NT2/D1 (cell line): Measurements from ENCODE around the gene TBC1D23.

Experiments
- DNase-seq: peaks from one replicate; pipeline ENCODE4 v3.0.0-alpha.2; 2011; ENCODE audit warnings: low read depth, low spot score
- H3K27me3 ChIP-seq: 2 replicates; pipeline ENCODE4 v1.6.0; 2011; ENCODE audit warnings: mild to moderate bottlenecking; ENCODE audit not compliant: insufficient read length, insufficient read depth
- H3K36me3 ChIP-seq: 2 replicates; pipeline ENCODE4 v1.6.1; 2011; ENCODE audit warnings: mild to moderate bottlenecking, low read length, mixed read lengths; ENCODE audit not compliant: insufficient read depth, insufficient read length
- H3K4me1 ChIP-seq: 2 replicates; pipeline ENCODE4 v1.5.1; 2011; ENCODE audit not compliant: insufficient read depth, insufficient read length
- H3K4me3 ChIP-seq: 2 replicates; pipeline ENCODE4 v1.5.1; 2011; ENCODE audit warnings: low read depth; ENCODE audit not compliant: insufficient read length
- H3K9ac ChIP-seq: 2 replicates; pipeline ENCODE4 v1.6.0; 2011; ENCODE audit warnings: low read depth; ENCODE audit not compliant: insufficient read length
- H3K9me3 ChIP-seq: 2 replicates; pipeline ENCODE4 v1.5.1; 2011; ENCODE audit warnings: mild to moderate bottlenecking, low read length; ENCODE audit not compliant: insufficient read depth
- SUZ12 ChIP-seq: IDR thresholded peaks from 2 replicates; pipeline ENCODE4 v1.6.1; 2011; ENCODE audit not compliant: insufficient read length, insufficient read depth; ENCODE audit errors: extremely low read depth
- YY1 ChIP-seq: IDR thresholded peaks from 2 replicates; pipeline ENCODE4 v1.6.1; 2011; ENCODE audit not compliant: insufficient read length, insufficient read depth
- ZNF274 ChIP-seq: IDR thresholded peaks from 2 replicates; pipeline ENCODE4 v1.6.1; 2011; ENCODE audit warnings: mild to moderate bottlenecking, low read depth, low read length

TBC1D23 gene

GRCh38 chr3:100295089-100295488, 34.3 kb downstream of the TBC1D23 start:
- Histone ChIP-seq H3K36me3 (peaks cover 68% of the 10 kb centered on the region), H3K9me3 (no peaks in the 10 kb centered on the region), H3K4me1 (no peaks in the 10 kb centered on the region)

GRCh38 chr3:100297784-100298183, 37.0 kb downstream of the TBC1D23 start:
- H3K4me3 ChIP-seq = no peak overlapping the region
- H3K9ac ChIP-seq = no peak overlapping the region
- no peaks in the 10 kb centered on the region for H3K27me3 ChIP-seq
- H3K9me3 ChIP-seq = no peaks in the 10 kb centered on the region
- no peaks in the 10 kb centered on the region for H3K4me1 ChIP-seq
- TF ChIP-seq SUZ12 (no peak), YY1 (no peak), ZNF274 (no peak)
- H3K36me3 ChIP-seq = peaks cover 60% of the 10 kb centered on the region
- DNase-seq = no peak

More at GRCh38 chr3:100295089-100295488, 34.3 kb downstream of the TBC1D23 start:
- TF ChIP-seq YY1 (no peak), SUZ12 (no peak), ZNF274 (no peak)
- Histone ChIP-seq H3K4me3 (no peak overlapping the region), H3K9ac (no peak overlapping the region), H3K27me3 (no peaks in the 10 kb centered on the region)
- DNase-seq = no peak

- Histone ChIP-seq H3K4me1 (no peaks in the 10 kb centered on the region), H3K27me3 (no peaks in the 10 kb centered on the region), H3K36me3 (peaks cover 56% of the 10 kb centered on the region), H3K4me3 (no peak overlapping the region), H3K9ac (no peak overlapping the region), H3K9me3 (no peaks in the 10 kb centered on the region)
- no peak for TF ChIP-seq SUZ12
- TF ChIP-seq ZNF274 = no peak
- TF ChIP-seq YY1 = no peak
- no peak for DNase-seq
Observed at GRCh38 chr3:100299016-100299415, 38.2 kb downstream of the TBC1D23 start.

- no peak for DNase-seq
- H3K9me3 ChIP-seq = no peaks in the 10 kb centered on the region
- no peak for TF ChIP-seq ZNF274
- no peak for TF ChIP-seq YY1
- no peak for TF ChIP-seq SUZ12
- no peak overlapping the region for H3K4me3 ChIP-seq
- peaks cover 58% of the 10 kb centered on the region for H3K36me3 ChIP-seq
- no peak overlapping the region for H3K9ac ChIP-seq
- no peaks in the 10 kb centered on the region for H3K27me3 ChIP-seq
- no peaks in the 10 kb centered on the region for H3K4me1 ChIP-seq
Observed at GRCh38 chr3:100306695-100307094, 45.9 kb downstream of the TBC1D23 start.

- Histone ChIP-seq H3K9ac (no peak overlapping the region), H3K4me3 (no peak overlapping the region), H3K4me1 (no peaks in the 10 kb centered on the region), H3K9me3 (no peaks in the 10 kb centered on the region), H3K36me3 (peaks cover 46% of the 10 kb centered on the region), H3K27me3 (no peaks in the 10 kb centered on the region)
- DNase-seq = no peak
- TF ChIP-seq ZNF274 (no peak), YY1 (no peak), SUZ12 (no peak)
Observed at GRCh38 chr3:100310355-100310965, 49.7 kb downstream of the TBC1D23 start.

- Histone ChIP-seq H3K4me1 (no peaks in the 10 kb centered on the region), H3K27me3 (no peaks in the 10 kb centered on the region), H3K9me3 (no peaks in the 10 kb centered on the region), H3K36me3 (peaks cover 46% of the 10 kb centered on the region), H3K9ac (no peak overlapping the region), H3K4me3 (no peak overlapping the region)
- no peak for DNase-seq
- TF ChIP-seq SUZ12 = no peak
- TF ChIP-seq ZNF274 = no peak
- no peak for TF ChIP-seq YY1
Observed at GRCh38 chr3:100311011-100311410, 50.2 kb downstream of the TBC1D23 start.

GRCh38 chr3:100316641-100317069, 55.9 kb downstream of the TBC1D23 start:
- Histone ChIP-seq H3K4me1 (no peaks in the 10 kb centered on the region), H3K36me3 (peaks cover 39% of the 10 kb centered on the region), H3K9ac (no peak overlapping the region), H3K4me3 (no peak overlapping the region), H3K9me3 (no peaks in the 10 kb centered on the region), H3K27me3 (no peaks in the 10 kb centered on the region)
- no peak for TF ChIP-seq ZNF274
- TF ChIP-seq YY1 = no peak
- no peak for TF ChIP-seq SUZ12
- no peak for DNase-seq
